Measurements from ENCODE around the gene EFEMP1.

DNA sequence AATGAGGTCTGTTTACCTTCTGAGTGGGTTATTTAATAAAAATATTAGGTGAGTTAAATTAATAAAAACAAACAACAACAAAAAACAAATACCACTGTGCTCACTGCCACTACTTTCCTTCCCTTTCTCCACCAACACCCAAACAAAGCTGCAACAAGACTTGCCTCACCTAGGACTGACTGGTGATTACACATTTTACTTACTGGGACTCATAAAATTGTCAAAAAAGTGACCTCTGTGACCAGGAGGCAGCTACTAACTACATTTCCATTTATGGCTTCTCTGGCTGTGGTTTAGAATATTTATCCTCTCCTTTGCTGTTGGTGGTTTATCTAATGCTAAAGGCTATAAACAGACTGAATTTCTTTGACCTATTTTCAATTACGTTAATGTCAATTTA, 39.8 kb downstream of the EFEMP1 start:
- no peak for TF ChIP-seq POLR2AphosphoS5 (IDR thresholded peaks at IDR 0.05; ENCODE audit: borderline replicate concordance, low read depth, low read length)
- no peak for TF ChIP-seq EZH2 (IDR thresholded peaks at IDR 0.05)
- no peak for TF ChIP-seq FOXP2 (optimal IDR thresholded peaks at IDR 0.05; ENCODE audit: control extremely low read depth, extremely low read length, insufficient read depth)
